ENCODE measurements around the gene GNAO1.

Gene GNAO1

DNA sequence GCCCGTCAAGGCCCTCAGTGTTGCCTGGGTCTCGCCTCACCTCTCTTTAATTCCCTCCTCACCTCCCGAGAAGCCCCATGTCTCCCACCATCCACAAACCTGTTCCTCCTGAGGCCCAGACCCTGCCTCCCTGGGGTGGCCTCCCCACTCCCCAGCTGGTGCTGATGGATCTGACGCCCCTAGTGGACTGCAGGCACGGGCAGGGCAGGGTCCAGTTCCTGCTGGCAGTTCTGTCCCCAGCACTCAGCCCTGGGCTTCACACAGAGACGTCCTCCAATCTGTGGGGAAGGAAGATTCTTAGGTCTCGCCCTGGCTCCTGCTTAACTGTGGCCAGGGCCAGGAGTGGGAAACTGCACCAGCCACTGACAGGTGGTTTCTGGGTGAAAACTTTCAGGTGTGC is 125.3 kb downstream of the GNAO1 start:
- no peak for DNase-seq

DNA sequence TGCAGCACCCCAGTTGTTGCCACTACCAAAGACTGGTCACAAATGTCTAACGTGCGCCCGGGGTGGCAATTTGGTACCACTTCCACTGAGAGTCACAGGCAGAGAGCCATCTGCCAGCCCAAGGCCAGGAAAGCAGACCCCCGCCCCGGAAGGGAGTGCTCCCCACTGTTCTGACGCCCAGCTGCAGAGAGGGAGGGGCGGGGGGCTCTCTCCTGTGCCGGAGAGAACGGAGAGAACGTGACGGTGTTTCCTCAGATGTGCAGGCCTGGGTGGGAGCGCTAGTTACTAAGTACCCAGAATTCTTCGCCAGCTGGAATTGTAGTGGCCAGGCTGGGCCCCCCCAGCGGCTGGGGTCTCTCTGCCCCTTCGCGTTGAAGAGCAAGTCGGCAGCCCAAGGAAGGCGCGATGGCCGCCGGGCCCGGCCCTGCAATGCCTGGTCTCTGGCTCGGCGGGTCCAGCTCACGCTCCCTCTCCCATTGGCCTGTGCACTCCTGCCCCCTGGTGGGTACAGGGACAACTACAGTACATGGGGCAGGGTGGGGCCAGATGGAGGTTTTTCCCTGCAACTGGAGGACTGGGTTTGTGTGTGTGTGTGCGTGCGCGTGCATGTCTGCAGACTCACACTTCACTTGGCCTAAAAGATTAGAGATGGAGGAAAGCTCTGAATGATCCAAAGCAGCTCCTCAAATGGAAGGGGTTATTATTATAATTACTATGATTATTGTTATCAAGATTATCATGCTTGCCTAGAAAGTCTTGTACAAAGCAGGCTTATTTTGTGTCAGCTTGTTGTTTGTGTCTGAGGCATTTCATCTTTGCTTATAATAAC is 126.9 kb downstream of the GNAO1 start:
- DNase-seq = peak; percentile 15

DNA sequence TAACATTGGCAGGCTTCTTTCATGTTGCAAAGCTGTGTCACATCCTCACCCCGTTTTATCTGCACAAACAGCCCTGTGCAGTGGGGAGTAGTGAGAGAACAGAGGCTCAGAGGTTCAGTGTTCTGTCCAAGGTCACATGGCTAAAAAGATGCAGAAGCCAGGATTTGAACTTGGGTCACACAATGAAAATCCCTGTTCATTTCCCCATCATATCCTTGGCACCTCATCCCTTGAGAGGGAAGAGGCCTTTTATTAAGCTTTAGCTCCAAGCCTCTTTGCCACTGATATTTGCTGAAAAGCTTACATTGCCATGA is 127.5 kb downstream of the GNAO1 start:
- no peak for DNase-seq

DNA sequence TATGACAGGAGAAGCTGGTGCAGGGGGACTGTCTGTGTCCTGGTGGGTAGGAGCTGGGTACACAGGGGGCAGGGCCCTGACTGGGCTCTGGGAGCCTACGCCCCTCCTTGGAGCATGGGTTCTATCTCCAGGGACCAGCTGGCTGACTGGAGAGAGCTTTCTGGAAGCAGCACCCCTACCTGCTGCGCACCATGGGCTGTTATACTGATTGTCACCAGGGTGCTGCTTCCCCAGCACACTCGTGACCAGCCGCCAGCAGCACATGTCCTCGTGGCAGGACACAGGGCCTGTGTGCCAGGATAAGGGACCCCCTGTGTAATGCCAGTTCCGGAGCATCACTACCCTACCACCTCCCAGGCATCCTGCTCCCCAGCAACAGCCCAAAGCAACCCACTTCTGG is 128.1 kb downstream of the GNAO1 start:
- no peak for DNase-seq

DNA sequence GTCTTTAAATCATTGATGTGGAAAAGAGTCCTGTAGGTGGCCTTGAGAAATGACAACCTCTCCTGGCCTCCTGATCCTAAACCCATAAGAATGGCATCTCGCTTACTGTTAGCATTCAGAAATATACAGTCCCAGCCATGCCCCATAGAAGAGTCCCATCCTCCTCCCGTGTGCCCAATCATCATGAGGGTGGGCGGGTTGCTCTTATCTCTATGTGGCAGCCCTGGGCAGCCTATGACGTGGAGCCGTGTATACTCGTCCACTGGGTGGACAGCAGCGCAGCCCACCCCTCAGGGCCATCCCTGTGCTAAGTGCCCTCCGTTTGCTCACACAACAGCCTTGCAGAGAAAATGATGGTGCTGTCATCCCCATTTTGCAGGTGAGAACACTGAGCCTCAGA is 128.8 kb downstream of the GNAO1 start:
- DNase-seq = no peak

DNA sequence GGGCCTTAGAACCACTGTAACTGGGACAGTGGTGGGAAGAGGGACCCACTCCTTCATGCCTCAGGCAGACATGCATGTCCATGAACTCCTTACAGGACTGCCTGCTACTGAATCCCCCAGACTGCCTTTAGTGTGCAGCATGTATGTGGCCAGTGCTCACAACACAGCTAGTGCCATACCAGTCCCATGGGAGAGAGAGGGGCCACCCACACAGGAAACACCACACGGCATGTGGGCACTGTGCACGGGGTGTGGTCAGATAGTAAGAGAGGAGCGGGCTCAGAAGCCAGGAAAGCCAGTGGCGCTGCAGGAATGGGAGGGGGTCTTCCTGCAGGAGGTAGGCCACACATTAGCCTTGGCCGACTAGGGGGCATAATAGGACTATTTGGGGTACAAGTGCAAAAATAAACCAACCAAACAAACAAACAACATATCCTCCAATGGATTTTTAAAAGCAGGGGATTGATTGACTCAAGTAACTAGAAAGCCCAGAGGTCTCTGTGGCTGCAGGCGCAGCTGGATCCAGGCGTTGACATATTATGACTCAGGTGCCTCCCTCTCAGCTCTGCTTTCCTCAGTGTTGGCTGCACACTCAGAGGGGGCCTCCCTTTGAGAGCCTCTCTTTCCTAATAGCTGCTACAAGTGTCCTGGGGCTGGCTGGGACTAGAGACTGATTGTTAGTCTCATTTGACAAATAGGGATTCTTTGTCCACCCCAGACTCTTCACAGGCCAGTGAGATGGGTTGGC is 129.7 kb downstream of the GNAO1 start:
- DNase-seq = no peak

DNA sequence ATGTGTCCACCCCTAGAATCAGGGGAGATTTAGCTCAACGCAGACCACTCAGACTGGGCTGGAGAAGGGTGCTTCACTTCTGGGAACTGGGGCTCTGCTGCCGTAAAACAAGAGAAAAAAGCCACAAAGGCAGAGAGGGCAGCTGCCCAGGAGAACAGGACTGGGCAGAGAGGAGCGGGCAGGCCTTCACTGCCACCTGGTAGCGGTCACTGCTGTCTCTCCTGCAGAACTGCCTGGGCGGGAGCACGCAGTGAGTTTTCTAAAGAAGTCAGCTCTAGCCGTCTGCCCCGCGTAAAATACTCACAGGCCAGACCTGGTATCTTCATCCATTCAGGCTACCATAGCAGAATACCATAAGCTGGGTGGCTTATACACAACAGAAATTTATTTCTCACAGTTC is 130.3 kb downstream of the GNAO1 start:
- DNase-seq = no peak

DNA sequence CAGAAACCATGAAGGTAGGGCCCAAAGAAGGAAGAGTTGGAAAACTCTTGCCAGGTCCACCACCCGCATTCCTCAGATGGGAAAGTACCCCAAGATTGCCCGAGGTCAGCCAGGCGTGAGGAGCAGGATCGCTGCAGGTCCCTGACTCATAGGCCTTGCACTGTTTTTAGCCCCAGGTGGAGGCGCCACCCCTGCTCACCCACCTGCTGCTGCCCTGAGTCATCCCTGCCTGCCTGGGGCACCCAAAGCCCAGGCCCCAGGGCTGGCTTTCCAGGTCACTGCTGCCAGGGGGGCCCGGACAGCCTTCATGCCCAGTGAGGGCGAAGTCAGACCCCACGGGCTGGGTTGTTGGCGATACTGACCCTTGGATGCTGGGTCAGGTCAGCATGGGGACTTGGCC is 133.1 kb downstream of the GNAO1 start:
- DNase-seq = no peak

DNA sequence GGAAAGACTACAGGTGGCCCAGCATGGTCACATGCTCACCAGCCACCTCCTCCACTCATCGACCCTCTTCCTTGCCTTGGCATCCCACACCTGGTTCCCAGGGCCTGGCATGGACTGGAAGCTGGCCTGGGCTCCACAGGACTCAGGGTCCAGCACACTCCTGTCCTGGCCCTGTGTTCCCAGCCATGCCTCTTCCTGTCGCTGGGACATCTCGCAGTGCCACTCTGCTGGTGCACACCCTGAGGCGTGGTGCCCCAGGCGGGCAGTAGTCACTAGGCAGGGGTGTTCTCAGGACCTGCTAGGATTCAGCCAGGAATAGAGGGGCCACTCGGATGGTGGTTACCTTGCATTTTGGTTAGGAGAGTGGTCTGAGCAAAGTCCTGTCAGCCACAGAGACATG is 134.7 kb downstream of the GNAO1 start:
- no peak for DNase-seq

DNA sequence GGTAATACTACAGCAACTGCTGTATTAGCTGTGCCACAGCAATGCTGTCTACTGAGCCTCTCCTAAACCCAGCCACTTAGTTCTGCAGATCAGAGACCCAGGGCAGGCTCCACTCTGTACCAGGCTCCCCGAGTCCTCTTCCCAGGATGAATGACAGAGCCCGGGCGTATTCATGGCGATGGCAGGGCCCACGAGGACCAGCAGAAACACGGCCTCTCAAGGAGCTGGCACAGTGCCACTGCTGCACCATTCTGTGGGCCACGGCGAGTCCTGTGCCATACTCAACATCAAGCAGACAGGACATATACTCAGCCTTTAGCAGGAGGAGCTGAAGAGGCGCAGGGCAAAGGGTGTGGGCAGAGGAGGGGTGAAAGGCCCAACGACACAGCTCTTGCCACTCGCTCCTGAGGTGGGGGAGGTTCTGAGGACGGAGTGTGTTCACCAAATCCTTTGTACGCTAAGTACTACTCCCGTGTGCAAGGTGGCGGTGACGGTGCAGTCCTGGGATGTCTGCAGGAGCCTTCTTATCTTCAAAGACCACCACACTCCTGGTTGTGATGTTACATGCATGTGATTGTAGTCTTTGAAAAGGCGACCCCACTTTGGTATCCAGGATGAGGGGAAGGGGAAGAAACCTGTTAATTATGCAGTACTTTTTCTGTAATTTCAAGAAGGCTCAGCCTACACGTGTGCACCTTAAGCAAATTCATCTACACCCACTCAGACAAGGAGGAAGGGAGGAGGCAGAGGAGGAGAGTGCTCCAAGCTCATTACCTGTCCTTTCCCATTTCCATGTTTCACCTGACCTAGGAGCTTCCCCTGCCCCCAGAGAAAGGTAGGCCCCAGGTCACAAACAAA is 136.0 kb downstream of the GNAO1 start:
- DNase-seq = no peak

DNA sequence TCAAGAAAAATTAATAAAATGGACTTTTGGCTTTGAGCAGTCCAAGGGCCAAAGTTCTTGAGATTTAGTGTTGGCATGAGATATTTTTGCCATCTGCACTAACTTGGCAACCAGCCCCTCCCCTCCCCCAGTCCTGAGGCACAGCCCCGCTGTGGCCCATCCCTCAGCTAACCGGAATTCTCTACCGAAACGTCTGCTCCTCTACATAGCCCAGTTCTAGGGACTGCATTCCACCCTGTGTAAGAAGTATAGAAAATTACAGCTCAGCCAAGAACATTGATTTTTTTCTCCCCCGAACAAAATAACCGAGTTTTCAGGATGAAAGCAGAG is 136.6 kb downstream of the GNAO1 start:
- no peak for DNase-seq

DNA sequence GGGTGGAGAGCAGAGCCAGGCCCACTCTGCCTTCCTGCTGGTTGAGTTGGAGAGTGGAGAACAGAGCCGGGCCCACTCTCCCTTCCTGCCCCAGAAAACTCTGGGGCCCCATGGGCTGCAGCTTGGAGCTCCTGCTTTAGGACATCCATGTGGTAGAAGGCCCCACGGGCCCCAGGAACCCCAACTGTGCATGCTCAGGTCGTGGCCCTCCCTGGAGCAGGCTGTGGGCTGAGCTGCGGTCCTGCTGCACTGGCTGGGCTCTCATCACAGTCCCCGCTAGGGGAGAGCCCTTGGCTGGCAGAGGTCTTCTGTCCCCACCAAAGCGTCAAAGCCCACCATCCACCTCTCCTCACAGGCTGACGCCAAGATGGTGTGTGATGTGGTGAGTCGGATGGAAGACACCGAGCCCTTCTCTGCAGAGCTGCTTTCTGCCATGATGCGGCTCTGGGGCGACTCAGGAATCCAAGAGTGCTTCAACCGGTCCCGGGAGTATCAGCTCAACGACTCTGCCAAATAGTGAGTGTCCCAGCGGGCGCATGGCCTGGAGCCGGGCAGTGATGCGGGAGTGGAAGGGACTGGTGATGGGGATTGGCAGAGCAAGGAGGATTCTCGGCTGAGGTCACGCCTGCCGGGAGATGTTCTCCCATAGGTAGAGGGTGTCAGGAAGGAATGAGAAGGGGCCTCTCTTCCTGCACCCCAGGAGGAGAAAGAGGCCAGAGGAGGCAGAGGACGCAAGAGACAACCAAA is 137.2 kb downstream of the GNAO1 start:
- no peak for DNase-seq

DNA sequence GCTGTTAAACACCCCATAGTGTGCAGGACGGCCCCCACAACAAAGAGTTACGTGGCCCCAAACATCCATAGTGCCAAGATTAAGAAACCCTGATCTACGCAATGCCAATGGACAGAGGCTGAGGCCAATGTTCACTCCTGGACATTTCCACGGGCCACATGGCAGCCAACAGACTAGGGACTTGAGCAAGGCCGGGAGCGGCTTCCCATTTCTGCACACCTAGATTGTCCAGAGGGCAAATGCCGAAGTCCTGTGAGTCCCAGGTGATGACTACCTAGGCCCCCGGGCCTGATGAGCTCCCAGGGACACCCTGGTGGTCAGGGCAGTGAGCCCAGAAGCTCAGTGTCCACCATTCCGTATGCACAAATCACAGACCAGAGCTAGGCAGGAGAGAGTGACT is 138.6 kb downstream of the GNAO1 start:
- no peak for DNase-seq

DNA sequence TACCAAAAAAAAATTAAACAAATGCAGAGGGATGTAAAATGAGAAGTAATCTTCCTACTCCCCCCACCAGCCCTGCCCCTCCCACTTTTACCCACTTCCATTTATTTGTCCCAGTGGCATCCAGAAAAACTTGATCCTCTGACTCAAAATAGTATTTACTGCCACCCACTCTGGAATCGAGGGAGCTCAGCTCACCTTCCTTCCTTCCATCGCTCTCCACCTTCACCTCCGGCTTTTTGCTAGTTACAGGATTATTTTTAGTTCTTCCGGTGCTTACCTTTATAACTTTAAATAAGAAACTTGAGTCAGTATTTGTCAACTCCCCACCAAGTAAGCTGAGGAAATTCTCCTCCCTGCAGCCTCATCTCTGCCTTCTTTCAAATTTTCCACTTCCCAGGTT is 139.2 kb downstream of the GNAO1 start:
- no peak for DNase-seq

DNA sequence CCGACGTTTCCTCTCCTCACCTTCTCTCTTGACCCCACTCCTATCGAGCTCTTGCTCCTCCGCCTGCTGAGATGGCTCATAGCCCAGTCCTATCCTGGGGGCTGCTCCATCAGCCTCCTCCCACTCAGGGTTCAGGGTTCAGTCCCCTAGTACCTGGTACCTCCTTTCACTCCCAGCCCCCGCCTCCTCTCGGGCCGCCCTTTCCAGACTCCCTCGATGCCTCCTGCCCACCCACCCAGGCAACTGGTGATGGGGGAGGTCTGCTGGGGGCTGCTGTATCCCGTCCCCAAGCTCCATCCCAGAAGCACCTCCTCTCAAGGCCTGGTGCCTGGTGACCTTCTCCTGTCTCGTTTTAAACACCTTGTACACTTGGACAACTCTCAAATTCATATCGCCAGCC is 140.1 kb downstream of the GNAO1 start:
- no peak for DNase-seq

DNA sequence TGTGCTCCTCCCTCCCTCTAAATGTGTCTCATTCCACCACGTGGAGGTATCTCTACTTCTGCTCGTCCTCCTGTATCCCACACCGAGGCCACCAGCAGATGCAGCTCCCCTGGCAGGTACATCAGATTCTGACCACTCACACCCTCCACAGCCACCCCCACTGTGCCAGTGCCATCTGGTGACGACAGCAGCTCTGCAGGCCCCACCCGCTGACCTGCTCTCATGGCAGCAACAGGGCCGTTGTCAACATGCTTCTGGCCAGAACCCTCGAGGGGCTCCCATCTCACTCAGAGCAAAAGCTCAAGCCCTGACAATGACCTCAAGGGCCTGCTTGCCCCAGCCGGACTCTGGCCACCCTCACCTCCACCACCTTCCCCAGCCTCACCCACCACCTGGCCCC is 140.6 kb downstream of the GNAO1 start:
- no peak for DNase-seq

DNA sequence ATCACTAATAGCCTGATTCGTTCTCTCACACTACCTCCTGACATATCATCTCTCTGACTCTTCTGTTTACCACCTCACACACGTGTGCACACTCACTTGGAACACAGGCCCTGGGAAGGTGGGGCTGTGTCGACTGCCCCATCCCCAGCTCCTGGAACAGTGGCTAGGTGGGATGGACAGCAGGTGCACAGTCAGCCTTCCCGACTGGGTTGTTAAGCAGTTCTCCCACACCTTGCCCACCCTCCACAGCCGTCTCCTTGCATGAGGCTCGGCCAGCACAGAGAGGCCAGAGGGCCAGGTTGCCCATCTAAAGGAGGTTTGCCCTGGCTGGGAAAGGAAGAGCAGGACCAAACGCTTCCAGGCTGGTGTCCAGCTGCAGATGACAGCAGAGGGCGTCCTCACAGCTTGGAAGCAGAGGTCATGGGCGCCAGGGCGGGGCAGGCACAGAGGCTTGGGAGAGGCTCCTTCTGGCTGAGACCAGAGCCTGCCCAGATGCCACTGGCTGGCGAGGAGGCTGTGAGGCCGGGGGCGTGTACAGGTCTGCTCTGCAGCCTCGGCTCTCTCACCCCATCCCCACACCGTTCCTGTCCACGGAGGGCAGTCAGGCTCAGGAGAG is 141.3 kb downstream of the GNAO1 start:
- DNase-seq = no peak

DNA sequence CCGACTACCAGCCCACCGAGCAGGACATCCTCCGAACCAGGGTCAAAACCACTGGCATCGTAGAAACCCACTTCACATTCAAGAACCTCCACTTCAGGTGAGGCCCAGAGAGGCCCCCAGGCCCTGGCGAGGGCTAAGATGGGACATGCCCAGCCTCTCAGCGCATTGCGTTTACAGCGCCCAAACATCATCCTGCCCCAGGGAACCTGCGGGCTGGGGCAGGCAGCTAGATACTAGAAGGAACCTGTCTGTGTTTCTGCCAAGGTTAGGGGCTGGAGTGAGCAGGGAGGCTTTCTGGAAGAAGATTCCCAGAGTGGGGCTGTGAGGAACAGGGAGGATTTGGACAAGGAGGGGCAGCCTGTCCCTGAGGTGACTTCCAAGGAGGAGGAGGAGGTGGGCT is 143.5 kb downstream of the GNAO1 start:
- no peak for DNase-seq

DNA sequence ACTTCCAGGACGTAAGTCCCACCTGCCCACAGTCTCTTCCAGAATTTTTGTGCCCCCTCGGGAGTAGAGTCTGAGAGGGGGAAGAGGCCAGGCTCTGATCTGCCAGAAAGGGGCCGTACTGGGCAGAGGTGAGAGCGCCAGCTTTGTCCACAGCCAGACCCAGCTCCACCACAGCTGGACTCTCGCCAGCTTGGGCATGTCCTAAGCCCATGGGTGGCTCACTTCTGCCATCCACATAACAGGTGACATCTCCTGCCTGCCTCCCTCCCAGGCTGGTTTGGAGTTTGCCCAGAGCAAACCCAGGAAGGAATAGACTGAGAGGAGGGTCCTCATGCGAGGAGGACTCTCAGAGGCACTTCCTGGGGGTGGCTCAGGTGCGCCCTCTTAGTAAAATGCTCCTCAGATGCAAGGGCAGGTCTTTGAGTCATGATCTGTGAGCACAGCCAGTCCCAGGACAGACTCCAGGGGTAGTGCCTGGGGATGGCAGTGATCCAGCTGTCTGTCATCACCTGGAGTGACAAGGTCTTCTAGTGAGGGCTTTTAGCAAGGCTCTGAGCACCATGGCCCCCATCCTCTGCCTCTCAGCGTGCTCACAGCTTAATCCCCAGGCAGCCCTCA is 144.9 kb downstream of the GNAO1 start:
- no peak for DNase-seq

DNA sequence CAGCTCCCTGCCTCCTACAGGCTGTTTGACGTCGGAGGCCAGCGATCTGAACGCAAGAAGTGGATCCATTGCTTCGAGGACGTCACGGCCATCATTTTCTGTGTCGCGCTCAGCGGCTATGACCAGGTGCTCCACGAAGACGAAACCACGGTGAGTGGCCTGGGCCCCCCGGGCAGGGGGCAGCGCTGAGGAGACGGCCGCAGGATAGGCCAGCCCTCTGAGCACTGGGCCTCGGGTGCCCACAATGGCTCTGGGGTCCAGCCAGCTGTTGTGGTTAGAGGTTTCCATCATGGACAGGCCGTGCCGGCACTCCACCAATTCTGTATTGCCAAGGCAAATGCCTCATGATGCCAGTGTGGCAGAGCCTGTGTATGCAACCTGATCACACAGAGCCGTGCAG is 145.4 kb downstream of the GNAO1 start:
- no peak for DNase-seq

DNA sequence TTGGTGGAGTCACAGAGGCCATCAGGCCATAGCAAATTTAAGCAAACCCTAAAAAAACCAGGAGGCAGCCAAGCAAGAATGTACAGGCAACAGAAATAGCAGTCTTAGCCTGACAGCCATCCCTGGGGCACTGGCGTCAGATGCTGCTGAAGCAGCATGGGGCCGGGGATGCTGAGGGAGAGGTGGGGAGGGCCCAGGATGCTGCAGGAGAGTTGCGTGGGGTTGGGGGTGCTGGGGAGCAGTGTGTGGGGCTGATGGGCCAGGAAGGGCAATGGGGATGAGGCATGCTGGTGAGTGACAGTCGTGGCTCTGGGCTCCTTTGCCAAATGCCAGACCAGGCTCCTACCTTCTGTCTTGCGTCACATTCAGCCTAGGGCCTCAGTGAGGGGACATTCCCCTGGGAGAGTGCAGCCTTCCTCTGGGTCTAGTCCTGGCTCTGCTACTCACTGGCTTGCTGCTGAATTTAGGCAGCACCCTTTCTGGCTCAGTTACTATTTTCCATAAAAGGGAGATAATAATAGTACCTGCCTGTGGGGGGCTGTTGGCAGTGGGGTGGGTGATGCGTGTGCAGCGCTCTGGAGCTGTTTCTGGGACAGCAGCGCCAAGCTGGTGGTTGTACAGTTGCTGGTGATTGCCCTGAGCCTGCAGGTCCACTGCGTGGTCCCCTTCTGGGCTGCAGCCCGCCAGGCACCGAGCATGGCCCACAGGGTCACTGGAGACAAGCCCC is 146.0 kb downstream of the GNAO1 start:
- no peak for DNase-seq

Measured in SHP77 treated with DMSO at 0.1 percent for 48 hours (cell line).